Subcutaneous abdominal adipose tissue (tissue), 5 donors: Measurements from ENCODE around the gene CELSR3.

Experiments
- H3K27ac ChIP-seq: one replicate; pipeline ENCODE4 v1.7.0; 2013; ENCODE audit warnings: low read depth, mild to moderate bottlenecking, inconsistent platforms, low read length, moderate library complexity
- H3K27me3 ChIP-seq, 5 donors: one replicate each; pipeline ENCODE4 v1.7.0; 2013; ENCODE audit warnings: low read length in 5 of 5, inconsistent platforms in 1 of 5; ENCODE audit not compliant: control insufficient read depth in 5 of 5, insufficient read depth in 4 of 5
- H3K36me3 ChIP-seq, 5 donors: one replicate each; pipeline ENCODE4 v1.7.0; 2013; ENCODE audit warnings: low read length in 5 of 5; ENCODE audit not compliant: control insufficient read depth in 5 of 5, insufficient read depth in 5 of 5
- H3K4me1 ChIP-seq, 5 donors: one replicate each; pipeline ENCODE4 v1.7.0; 2013; ENCODE audit warnings: low read length in 5 of 5, mild to moderate bottlenecking in 3 of 5, moderate library complexity in 1 of 5; ENCODE audit not compliant: control insufficient read depth in 5 of 5, insufficient read depth in 5 of 5
- H3K4me3 ChIP-seq, 5 donors: one replicate each; pipeline ENCODE4 v1.7.0; 2013; ENCODE audit warnings: low read length in 5 of 5, low read depth in 1 of 5
- H3K9ac ChIP-seq, 5 donors: one replicate each; pipeline ENCODE4 v1.7.0; 2013; ENCODE audit warnings: low read length in 5 of 5, mild to moderate bottlenecking in 4 of 5, moderate library complexity in 3 of 5
- H3K9me3 ChIP-seq, 5 donors: one replicate each; pipeline ENCODE4 v1.7.0; 2013; ENCODE audit warnings: low read length in 5 of 5; ENCODE audit not compliant: control insufficient read depth in 5 of 5
- donor health status: healthy.
- donor health status: healthy.
- donor health status: healthy.
- donor health status: healthy.
- donor health status: healthy.

Gene CELSR3

DNA sequence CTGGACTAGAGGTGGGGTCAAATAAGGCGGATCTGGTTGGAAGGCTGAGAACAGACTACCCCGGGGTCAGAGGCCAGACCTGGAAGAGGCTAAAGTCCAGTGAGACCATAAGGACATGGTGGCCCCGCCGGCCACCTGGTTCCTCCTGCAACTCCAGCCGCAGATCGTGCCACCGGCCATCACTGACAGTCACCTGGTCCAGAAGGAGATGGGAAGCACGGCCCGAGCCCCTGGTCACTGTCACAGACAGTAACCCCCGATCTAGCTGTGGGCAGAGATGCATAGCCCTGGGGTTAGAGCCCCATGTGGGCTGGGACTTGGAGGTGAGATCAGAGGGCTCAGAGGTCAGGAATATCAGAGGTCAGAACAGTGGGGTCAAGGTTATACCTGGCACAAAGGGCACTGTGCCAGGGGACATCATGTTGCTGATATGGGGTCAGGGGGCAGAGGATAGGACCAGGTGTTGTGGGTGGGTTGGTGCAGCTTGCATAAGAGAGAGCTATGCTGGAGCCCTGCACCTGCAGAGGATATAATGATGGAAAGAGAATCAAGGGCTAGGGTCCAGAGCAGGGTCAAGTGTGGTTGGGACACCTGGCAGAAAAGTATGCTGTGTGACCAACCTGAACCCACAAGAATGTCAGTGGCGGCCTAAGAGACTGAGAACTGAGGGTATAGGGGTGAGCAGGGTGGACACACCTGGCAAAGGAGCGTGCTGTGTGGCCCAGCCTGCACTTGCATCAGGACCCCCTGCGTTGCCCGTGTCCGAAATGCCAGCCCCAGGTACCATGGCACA lies 9.6 kb downstream of the CELSR3 start:
- H3K9ac ChIP-seq, result no peak overlapping the region
- no peak overlapping the region for H3K27ac ChIP-seq
- peaks cover 0 to 2% (median 0%) of the 10 kb centered on the region in 5 donors for H3K27me3 ChIP-seq
- no peak overlapping the region for H3K4me3 ChIP-seq
- peaks cover 0 to 19% (median 13%) of the 10 kb centered on the region in 5 donors for H3K4me1 ChIP-seq
- no peaks in the 10 kb centered on the region for H3K36me3 ChIP-seq
- peaks cover 0 to 3% (median 0%) of the 10 kb centered on the region in 5 donors for H3K9me3 ChIP-seq

GRCh38 chr3:48651771-48652170 lies 10.9 kb downstream of the CELSR3 start:
- H3K36me3 ChIP-seq, result no peaks in the 10 kb centered on the region
- peaks cover 0 to 2% (median 0%) of the 10 kb centered on the region in 5 donors for H3K27me3 ChIP-seq
- H3K9ac ChIP-seq, result no peak overlapping the region
- H3K27ac ChIP-seq, result no peak overlapping the region
- H3K9me3 ChIP-seq, result no peaks in the 10 kb centered on the region
- peaks cover 0 to 13% (median 9%) of the 10 kb centered on the region in 5 donors for H3K4me1 ChIP-seq
- no peak overlapping the region for H3K4me3 ChIP-seq

DNA sequence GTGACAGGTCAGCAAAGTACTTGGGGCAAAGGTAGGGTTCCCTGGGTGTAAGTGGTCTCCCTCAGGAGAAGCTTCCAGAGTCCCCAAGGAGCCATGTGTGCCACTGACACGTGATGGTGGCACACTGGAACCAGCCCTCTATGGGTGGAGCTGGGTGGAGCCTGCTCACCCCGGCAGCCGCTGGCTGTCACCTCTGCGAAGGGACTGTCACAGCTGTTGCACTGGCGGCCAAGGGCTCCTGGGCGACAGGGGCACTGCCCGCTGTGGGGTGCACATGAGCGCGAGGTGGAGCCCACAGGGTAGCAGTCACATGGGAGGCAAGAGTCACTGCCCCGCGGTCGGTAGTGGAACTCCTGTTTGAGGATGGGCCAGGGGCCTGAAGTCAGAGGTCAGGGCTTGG lies 12.0 kb downstream of the CELSR3 start:
- peaks cover 0 to 5% (median 4%) of the 10 kb centered on the region in 5 donors for H3K4me1 ChIP-seq
- no peaks in the 10 kb centered on the region for H3K9me3 ChIP-seq
- H3K27ac ChIP-seq, result no peak overlapping the region
- H3K9ac ChIP-seq, result no peak overlapping the region
- H3K36me3 ChIP-seq, result no peaks in the 10 kb centered on the region
- peaks cover 0 to 2% (median 0%) of the 10 kb centered on the region in 5 donors for H3K27me3 ChIP-seq
- no peak overlapping the region for H3K4me3 ChIP-seq

DNA sequence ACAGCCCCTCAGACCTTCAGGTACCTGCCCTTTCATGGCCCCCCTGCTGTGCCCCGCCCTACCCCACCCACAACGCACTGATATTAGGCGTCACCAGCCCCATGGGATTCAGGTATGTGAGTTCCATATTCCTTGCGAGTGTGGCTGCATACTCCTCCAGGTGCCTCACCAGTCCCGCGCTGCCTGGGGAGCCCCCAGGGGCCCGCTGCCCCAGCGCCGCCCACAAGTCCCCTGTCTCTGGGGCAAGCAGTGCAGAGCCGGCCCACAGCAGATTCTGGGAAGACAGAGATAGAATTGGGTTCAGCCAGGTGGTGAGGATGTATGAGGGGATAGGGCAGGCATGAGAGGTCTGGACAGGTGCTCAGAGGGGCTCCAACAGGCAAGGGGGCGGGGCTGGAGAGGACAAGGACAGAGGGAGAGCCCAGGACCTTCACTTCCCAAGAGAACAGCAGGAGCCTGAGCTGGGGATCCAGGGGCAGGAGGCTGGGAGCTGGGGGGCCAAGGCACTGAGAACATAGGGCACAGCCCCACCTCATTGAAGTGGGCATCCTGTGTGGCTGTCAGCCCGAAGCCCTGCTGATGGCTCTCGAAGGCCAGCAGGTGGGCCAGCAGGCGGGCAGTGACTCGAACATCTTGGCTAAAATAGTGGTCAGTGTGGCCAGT lies 14.4 kb downstream of the CELSR3 start:
- Histone ChIP-seq H3K27ac (no peak overlapping the region), H3K36me3 (no peaks in the 10 kb centered on the region), H3K9me3 (no peaks in the 10 kb centered on the region), H3K9ac (no peak overlapping the region), H3K27me3 (peaks cover 0 to 4% (median 0%) of the 10 kb centered on the region in 5 donors), H3K4me1 (no peaks in the 10 kb centered on the region), H3K4me3 (no peak overlapping the region)

DNA sequence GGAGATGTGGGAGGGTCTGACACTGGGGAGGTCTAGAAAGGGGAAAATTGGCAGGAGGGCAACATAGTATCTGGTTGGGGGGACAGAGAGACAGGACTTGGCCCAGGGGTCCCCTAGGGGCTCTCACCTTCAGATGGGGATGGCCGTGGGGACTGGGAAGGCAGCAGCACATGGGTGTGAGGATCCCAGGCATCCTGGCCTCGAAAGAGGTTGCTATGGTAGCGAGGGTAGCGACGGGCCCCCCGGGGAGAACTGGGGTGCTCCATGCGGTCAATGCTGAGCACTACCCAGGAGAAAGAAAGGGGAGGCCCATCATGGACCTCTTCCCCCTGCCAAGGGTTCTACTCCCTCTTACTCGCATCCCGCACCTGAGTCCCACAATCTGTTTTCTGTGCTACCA lies 15.0 kb downstream of the CELSR3 start:
- H3K27ac ChIP-seq, result no peak overlapping the region
- H3K4me3 ChIP-seq, result no peak overlapping the region
- H3K4me1 ChIP-seq, result no peaks in the 10 kb centered on the region
- no peaks in the 10 kb centered on the region for H3K9me3 ChIP-seq
- H3K36me3 ChIP-seq, result no peaks in the 10 kb centered on the region
- peaks cover 0 to 4% (median 0%) of the 10 kb centered on the region in 5 donors for H3K27me3 ChIP-seq
- H3K9ac ChIP-seq, result no peak overlapping the region

DNA sequence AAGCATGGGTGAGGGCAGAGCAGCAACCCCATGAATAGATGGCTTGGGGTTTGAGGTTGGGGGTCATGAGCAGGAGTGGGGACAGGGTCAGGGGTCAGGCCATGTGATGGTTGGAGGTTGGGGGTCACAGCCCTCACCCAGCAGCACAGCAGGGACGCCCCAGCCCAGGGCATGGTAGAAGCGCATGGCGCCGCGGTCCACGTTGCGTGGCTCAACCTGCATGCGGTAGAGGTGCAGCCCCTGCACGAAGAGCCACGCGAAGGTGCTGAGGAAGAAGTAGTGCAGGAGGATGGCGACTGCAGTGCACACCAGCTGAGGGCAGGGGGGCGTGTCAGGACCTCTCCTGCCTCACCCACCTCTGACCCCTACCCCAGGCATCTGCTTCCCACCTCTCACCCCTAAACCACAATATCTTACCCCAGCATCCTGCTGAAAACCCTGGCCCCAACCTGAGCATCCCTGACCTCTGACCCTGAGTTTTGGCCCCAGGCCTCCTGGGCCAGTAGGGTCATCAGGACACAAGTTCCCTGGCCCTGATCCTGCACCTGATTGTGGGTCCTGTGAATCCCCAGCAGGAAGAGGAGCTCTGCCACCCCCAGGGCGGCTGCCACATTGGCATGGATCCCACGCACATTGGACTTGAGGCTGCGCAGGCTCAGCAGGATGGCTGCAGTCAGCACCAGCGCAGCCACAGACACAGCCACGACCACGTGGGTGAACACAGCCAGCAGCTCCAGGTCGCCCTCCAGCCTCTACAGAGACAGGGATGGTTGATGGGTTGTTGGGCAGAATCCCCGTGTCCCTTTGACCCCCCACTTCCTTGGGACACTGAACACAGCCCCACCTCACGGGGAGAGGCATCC lies 17.6 kb downstream of the CELSR3 start:
- H3K9me3 ChIP-seq, result no peaks in the 10 kb centered on the region

GRCh38 chr3:48642605-48643004 lies 20.1 kb downstream of the CELSR3 start:
- Histone ChIP-seq H3K9ac (no peak overlapping the region), H3K27ac (no peak overlapping the region), H3K36me3 (no peaks in the 10 kb centered on the region), H3K4me1 (no peaks in the 10 kb centered on the region), H3K4me3 (no peak overlapping the region), H3K27me3 (peaks cover 0 to 4% (median 0%) of the 10 kb centered on the region in 5 donors), H3K9me3 (no peaks in the 10 kb centered on the region)

More for the DNA sequence above, 17.6 kb downstream of the CELSR3 start:
- no peaks in the 10 kb centered on the region for H3K36me3 ChIP-seq
- no peak overlapping the region for H3K27ac ChIP-seq
- H3K4me3 ChIP-seq, result no peak overlapping the region
- H3K4me1 ChIP-seq, result no peaks in the 10 kb centered on the region
- no peak overlapping the region for H3K9ac ChIP-seq
- H3K27me3 ChIP-seq, result peaks cover 0 to 4% (median 0%) of the 10 kb centered on the region in 5 donors

- peaks cover 0 to 4% (median 0%) of the 10 kb centered on the region in 5 donors for H3K27me3 ChIP-seq
- H3K4me1 ChIP-seq, result peaks cover 0 to 3% (median 2%) of the 10 kb centered on the region in 5 donors
- no peak overlapping the region for H3K9ac ChIP-seq
- no peaks in the 10 kb centered on the region for H3K36me3 ChIP-seq
- no peak overlapping the region for H3K27ac ChIP-seq
- no peaks in the 10 kb centered on the region for H3K9me3 ChIP-seq
- no peak overlapping the region for H3K4me3 ChIP-seq
Measured at GRCh38 chr3:48641396-48641795, 21.3 kb downstream of the CELSR3 start.

GRCh38 chr3:48639944-48640606 lies 22.6 kb downstream of the CELSR3 start:
- Histone ChIP-seq H3K27ac (no peak overlapping the region), H3K36me3 (no peaks in the 10 kb centered on the region), H3K4me3 (no peak overlapping the region), H3K27me3 (peaks cover 0 to 4% (median 0%) of the 10 kb centered on the region in 5 donors), H3K9me3 (no peaks in the 10 kb centered on the region), H3K9ac (no peak overlapping the region), H3K4me1 (peaks cover 0 to 14% (median 13%) of the 10 kb centered on the region in 5 donors)
